Measurements from ENCODE around the gene SLC13A2.

DNA sequence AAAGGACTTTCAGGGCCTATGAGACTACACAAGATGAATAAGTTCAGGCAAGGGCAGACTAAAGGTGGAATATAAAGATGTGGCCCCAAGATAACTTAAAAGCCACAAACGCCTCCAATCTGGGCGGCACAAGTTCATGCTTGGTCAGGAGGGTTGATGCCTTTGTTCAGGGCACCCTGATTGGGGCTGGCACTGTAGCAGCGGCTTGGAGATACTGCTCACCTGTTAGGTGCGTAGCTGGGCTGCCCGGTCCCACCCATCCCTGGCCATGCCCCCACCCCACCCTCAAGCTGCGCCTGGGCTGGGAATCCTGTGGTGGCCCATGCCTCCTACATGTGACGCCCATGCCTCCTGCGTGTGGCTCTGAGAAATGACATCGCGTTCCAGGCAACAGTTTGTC, 12.5 kb upstream of the SLC13A2 start:
- TF ChIP-seq, protein P1, sequence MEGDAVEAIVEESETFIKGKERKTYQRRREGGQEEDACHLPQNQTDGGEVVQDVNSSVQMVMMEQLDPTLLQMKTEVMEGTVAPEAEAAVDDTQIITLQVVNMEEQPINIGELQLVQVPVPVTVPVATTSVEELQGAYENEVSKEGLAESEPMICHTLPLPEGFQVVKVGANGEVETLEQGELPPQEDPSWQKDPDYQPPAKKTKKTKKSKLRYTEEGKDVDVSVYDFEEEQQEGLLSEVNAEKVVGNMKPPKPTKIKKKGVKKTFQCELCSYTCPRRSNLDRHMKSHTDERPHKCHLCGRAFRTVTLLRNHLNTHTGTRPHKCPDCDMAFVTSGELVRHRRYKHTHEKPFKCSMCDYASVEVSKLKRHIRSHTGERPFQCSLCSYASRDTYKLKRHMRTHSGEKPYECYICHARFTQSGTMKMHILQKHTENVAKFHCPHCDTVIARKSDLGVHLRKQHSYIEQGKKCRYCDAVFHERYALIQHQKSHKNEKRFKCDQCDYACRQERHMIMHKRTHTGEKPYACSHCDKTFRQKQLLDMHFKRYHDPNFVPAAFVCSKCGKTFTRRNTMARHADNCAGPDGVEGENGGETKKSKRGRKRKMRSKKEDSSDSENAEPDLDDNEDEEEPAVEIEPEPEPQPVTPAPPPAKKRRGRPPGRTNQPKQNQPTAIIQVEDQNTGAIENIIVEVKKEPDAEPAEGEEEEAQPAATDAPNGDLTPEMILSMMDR (IDR thresholded peaks at IDR 0.05), result no peak
- TF ChIP-seq POLR2AphosphoS5 (IDR thresholded peaks at IDR 0.05), result no peak
- TF ChIP-seq POLR2A (IDR thresholded peaks at IDR 0.05), result no peak
- TF ChIP-seq EP300 (IDR thresholded peaks at IDR 0.05; ENCODE audit: low read depth), result no peak
